GM12892 (cell line): Measurements from ENCODE around the gene RABL6.
A peak's percentile ranks its signal among the peaks of the same experiment; 100 is the strongest.

ENCODE experiments used
- POLR2A ChIP-seq: IDR thresholded peaks from 2 replicates; pipeline ENCODE4 v1.6.1; 2011; ENCODE audit warnings: low read depth, low read length, control low read depth
- POLR2AphosphoS5 ChIP-seq: IDR thresholded peaks from 2 replicates; pipeline ENCODE4 v1.6.1; 2011; ENCODE audit warnings: low read depth, low read length, control low read depth
- TAF1 ChIP-seq: IDR thresholded peaks from 2 replicates; pipeline ENCODE4 v1.6.1; 2011; ENCODE audit warnings: low read depth, mild to moderate bottlenecking, control low read depth, low read length, borderline replicate concordance

GRCh38 chr9:136808075-136808805 is 492 bp downstream of the RABL6 start:
- TF ChIP-seq TAF1 (peak; percentile 81), POLR2AphosphoS5 (no peak), POLR2A (no peak)
